Measurements from ENCODE around the gene RUNX2. TPM values are rescaled to one million over a fixed set of nuclear protein-coding genes. Genes with fewer than 3 reads are reported as not detected.

The RUNX2 gene
- total RNA-seq, 1 experiment from 2014 or later = 13.7 TPM

DNA sequence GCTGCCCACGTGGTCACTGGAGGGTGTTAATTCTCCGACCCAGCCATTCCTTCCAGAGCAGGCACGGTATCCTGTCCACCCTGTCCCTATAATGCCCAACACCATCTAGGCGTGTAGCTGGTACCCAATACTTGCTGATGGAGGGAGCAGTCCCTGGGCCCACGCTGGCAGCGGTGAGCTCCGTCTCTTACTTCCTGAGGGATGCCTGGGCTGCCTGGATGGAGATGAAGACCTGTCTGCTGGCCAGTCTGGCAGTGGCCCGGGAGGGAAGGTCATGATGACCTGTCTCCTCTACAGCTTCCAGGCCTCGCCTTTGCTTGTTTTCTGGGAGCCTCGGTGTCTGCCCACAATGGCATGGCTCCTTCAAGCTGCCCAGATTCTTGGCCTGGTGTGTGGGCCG lies 347.5 kb downstream of the RUNX2 start:
- DNase-seq (ENCODE audit: low read depth) = no peak

DNA sequence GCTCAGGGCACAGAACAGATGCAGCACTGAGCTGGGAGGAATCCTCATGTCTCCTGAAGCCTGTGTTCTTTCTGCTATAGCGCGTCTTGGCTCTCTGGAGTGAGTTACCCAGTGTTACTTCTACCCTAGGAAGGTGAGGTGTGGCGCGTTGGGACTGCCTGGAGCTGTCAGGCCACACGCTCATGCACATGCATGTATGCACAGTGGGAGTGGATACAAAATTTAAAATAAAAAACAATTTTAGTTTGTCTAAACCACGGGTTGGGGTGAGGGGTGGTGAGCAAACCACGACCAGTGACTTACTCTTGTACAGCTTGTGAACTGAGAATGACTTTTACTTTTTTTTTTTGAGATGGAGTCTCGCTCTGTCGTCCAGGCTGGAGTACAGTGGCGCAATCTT lies 348.2 kb downstream of the RUNX2 start:
- DNase-seq (ENCODE audit: low read depth) = no peak

DNA sequence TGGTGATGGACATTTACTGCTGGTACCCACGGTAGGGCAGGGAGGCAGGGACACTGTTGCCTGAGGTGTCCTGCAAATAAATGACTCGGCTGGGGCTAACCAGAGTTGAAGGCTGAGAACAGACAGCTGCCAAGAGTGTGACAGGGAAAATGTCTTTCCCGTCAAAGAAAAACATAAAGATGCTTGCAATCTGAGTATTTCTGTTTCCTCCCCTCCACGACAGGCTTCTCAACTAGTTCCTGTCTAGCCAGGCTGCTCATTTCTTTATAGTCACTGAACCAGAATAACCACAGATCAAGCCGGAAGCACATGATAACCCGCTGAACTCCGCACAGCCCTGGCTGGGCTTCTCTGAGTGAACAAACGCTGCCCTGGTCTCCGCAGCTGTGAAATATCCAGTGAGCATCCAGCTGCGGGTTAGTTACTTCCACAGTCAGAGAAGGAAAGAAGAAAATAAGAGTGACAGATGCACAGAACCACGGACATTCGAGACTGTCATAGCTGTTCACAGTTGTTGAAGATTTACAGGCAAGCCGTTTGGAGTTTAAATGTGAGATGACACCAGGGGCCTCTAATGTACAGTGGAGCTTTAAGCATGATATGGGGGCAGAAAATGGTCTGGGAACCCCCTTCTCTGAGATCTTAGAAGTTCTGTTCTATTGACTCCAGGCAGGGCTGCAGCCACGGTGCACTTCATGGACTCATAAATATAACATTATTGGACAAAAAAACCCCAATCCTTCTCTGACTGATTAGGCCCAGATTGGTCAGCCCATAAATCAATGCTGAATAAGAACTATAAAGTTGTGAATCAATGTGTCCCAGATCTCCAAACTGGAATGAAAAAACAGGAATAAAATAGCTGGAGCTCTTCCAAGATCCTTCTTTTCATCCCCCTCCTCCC lies 349.5 kb downstream of the RUNX2 start:
- peak; percentile 73 for DNase-seq (ENCODE audit: low read depth)

GRCh38 chr6:45678285-45678607 lies 350.1 kb downstream of the RUNX2 start:
- DNase-seq (ENCODE audit: low read depth) = no peak

DNA sequence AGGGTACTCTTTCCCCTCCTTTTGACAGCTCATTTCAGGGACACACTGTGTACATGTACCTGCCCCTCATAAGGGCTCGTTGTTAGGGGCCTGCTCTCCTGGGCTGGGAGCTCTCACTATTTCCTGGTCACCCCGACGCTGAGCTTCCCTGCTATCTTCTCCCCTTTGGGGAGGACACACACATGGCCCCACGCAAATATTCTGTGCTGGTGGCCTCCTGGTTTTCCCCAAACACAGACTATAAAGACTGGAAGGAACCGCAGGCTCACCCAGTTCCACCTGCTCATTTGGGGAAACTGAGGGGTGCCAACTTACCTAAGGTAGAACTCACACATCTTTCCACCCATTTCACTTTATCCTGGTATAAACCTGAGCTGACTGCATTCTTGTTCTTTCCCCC lies 351.0 kb downstream of the RUNX2 start:
- no peak for DNase-seq (ENCODE audit: low read depth)

DNA sequence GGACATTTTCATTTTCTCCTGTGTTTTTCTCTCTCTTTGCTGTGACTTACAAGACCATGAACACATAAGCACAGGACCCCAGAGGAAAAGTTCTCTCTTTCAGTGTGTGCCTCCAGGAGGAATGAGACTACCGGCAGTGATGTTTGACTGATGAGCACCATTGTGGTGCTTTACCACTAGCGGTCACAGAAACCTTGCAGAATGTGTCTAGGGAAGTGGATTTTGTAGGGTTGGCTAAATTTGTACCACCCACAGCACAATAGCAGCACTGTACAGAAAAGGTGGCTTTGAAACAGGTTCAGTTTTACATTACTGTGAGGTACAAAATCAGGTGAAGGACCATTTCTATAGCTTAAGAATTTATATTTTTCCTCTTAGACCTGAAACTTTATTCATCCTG lies 351.5 kb downstream of the RUNX2 start:
- no peak for DNase-seq (ENCODE audit: low read depth)

DNA sequence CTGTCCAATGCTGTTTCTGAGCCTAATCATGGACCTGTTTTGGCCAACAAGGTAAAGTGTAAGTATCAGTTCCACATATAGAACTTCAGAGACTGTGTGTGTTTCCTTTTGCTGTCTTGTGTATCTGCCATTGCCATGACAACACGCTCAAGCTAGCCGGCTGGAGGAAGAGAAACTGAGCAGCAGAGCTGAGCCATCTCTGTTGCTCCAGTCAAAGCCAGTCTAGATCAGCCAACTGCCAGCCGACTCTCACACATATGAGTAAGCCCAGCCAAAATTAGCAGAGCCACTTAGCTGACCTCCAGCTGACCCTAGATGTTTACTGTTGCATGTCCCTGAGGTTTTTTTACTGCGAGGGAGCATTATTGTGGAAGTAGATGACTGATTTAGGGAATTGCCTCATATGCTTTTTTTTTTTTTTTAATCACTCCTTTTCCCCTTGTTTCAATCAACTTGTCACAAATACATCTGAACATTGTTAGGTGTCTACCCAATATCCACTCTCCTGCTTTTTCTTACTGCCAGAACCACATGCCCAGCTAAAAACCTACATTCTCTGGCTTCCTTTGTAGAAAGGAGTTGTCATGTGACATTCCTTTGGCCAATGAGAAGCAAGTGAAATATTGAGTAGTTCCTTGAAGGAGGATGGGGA lies 353.9 kb downstream of the RUNX2 start:
- peak; percentile 68 for DNase-seq (ENCODE audit: low read depth)

GRCh38 chr6:45684476-45684875 lies 356.3 kb downstream of the RUNX2 start:
- DNase-seq (ENCODE audit: low read depth) = no peak

- no peak for DNase-seq (ENCODE audit: low read depth)
These were observed 356.9 kb downstream of the RUNX2 start for GRCh38 chr6:45685076-45685475.

DNA sequence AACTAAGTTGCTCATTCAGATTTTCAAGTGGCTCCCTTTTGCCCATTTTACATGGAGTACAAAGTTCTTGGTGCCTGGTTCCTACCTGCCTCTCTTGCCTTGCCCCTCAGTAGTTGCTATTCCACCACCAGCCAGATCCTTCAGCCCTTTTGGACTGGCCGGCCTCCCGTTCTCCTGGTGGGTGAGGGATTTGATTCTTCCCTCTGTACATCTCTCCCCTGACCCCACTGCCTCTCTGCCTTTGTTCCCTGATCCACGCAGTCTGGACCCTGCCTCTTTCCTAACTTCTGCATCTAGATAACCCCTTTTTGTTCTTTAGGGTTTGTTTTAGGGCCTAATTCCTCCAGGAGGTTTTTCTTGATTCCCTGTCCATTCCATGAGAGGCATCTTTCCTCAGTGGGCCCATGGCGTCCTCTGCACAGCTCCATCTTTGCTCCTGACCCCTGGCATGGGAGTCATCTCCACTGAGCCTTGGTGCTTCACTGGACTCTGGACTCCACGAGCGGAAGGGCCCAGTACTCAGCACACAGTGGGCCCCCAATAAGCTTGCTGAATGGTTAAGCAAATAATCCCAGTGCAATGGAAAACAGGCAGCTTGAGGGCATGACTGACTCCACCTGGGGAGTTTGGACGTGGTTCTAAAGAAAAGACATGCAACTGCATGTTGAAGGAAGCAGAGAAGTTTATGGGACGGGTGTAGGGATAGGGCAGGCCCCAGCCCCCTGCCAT lies 358.9 kb downstream of the RUNX2 start:
- no peak for DNase-seq (ENCODE audit: low read depth)

GRCh38 chr6:45687570-45687969 lies 359.4 kb downstream of the RUNX2 start:
- DNase-seq (ENCODE audit: low read depth) = no peak

GRCh38 chr6:45688180-45688579 lies 360.1 kb downstream of the RUNX2 start:
- no peak for DNase-seq (ENCODE audit: low read depth)

- DNase-seq (ENCODE audit: low read depth) = no peak
These were observed 361.9 kb downstream of the RUNX2 start for GRCh38 chr6:45689926-45690615.

- DNase-seq (ENCODE audit: low read depth) = no peak
These were observed 362.7 kb downstream of the RUNX2 start for GRCh38 chr6:45690846-45691245.

DNA sequence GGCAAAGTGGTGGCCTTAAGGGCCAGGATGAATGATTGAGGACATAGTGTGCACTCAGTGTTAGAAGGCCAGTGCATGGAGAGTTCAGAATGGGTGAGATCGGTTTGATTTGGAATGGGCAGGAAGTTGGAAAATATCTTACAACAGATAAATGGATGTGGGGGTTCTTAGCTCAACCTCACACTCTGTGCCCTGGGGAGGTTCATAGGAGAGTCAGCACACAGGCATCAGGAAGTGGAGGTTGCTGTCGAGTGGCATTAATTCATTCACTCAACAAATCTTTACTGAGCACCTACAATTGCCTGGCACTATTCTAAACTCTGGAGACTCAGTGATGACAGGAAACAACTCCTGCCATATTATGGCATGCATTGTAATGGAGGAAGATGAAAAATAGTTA lies 363.3 kb downstream of the RUNX2 start:
- peak; percentile 53 for DNase-seq (ENCODE audit: low read depth)

DNA sequence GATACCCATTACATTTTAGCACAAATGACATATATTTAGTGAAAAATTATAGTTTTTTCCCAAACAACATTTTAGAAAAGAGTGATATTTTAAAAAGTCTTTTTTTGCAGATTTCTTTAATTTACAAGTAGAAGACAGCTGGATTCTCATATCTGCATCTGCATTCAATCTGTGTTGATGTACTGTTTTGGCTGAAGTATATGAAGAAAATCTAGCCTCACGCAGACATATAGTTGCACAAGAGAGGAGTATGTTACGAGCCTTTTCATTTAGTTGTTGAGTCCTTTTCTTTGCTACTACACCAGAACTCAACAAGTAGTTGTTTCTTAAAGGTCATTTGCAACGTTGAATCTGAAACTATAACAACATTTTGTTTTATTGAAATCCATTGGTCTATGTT lies 363.9 kb downstream of the RUNX2 start:
- DNase-seq (ENCODE audit: low read depth) = no peak

- no peak for DNase-seq (ENCODE audit: low read depth)
These were observed 368.6 kb downstream of the RUNX2 start for GRCh38 chr6:45696738-45697137.

DNA sequence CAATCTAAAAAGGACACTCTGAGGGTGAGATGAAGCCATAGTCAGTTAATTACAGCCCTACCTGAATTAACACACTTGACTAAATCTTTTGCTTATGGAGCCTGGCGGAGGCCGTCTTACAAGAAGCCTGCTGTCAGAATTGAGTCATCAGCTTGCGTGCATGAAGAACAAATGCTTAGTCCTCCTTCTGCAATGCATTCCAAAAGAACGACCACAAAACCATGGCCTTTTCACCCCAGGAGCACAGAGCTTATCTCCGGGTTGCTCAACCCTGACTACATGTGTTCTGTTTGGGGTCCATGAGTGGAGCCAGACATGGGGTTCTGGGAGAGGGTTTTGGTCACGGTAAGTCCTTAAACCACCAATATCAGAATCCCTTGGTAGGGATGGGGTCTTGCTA lies 369.5 kb downstream of the RUNX2 start:
- DNase-seq (ENCODE audit: low read depth) = peak; percentile 99

- peak; percentile 74 for DNase-seq (ENCODE audit: low read depth)
These were observed 369.9 kb downstream of the RUNX2 start for GRCh38 chr6:45698046-45698445.

DNA sequence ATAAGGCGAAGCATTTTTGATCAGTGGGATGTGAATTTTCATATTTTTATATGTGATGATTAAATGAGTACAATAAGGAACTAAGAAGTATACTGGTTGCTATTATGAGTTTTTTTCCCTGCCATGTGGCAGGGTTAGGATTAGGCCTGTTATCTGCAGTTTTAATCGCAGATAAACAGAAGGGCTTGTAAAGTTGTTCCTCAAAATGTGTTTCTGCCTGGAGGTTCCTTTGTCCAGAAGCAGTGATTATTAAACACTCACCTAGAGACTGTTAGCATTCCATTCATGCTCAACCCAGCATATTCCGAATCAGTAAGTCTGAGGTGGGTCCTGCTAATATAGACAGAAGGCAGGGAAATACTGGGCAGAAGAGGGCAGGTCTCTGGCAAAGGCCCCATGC lies 371.5 kb downstream of the RUNX2 start:
- DNase-seq (ENCODE audit: low read depth) = no peak

- DNase-seq (ENCODE audit: low read depth) = no peak
These were observed 375.0 kb downstream of the RUNX2 start for GRCh38 chr6:45702849-45703739.

All from Daoy (cell line).